Measurements from ENCODE around the gene PRKG1.

PRKG1 gene

DNA sequence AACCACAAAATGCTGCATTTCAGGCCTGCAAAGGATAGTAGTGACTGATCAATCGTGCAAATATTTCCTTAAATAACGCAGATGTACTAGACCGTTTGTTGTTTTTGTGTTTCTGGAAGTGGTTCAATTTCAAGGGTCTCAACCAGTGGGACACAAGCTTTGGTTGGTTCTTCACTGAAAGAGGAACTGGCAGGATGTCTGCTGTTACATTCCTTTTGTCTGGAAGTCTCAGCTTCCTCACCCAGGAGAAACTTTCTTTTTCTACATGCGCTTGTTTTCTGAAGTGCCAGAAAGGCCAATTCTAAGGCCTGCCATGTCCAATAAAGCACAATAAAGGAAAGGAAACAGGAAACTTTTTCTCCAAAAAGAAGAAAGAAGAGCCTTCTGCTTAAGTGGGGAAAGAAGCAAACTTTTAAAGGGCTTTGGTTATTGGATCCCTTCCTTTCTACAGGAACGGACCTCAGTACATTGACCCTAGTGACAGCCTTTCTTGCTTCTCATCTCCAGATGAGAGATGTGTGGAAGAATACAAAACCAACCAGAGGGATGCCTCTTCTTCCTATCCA lies 1243.9 kb downstream of the PRKG1 start:
- DNase-seq (ENCODE audit: low read depth): no peak

DNA sequence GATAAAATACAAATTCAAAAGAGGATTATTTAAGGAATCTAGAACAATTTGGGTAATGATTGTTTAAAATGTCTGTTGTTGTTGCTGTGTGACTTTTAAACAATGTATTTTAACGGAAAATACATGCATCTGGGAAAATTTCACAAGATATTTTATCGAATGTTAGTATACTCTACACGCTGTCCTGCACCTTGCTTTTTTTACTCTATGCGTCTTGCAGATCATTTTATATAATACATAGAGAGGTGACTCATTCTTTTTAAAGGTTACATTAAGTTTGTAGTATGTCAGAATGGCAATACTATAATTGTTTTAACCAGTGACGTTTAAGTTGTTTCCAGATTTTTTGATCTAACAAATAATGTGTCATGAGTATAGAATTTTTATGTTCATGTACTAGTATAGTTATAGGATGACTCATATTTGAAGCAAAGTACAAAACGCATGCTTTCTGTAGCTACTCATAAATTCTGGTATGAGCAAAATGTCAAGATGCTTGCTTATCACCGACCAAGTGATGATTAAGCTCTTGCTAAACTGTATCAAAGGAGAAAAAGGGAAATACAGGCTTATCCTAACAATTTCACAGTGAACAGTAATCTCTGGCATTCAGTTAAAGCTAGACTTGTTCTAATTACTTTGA lies 1244.7 kb downstream of the PRKG1 start:
- no peak for DNase-seq (ENCODE audit: low read depth)

DNA sequence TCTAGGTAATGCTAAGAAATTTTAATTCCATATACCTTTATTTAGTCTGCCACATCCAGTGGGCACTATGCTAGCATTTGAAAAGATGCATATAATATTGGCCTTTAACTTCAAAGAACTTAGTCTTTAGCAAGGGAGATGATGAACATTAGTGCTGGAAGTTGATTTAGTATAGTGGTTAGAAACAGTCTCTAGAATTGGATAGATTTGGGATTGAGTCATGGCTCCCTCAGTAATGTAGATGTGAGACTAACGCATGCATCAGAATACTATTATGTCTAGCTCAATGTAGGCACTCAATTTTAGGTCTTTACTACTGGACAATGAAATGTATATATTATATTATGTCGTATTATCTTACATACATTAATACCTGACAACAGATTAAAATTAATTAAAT lies 1245.6 kb downstream of the PRKG1 start:
- DNase-seq (ENCODE audit: low read depth): no peak

DNA sequence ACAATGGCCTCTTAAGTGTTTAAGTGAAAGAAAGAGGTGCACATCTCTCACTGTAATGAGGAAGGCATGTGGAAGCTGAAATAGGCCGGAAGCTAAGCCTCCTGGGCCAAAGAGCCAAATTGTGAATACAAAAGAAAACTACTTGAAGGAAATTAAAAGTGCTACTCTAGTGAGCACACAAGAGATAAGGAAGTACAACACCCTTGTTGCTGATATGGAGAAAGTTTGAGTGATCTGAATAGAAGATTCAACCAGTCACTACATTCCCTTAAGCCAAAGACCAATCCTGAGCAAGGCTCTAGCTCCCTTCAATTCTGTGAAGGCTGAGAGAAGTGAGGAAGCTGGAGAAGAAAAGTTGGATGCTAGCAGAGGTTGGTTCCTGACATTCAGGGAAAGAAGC lies 1248.0 kb downstream of the PRKG1 start:
- no peak for DNase-seq (ENCODE audit: low read depth)

DNA sequence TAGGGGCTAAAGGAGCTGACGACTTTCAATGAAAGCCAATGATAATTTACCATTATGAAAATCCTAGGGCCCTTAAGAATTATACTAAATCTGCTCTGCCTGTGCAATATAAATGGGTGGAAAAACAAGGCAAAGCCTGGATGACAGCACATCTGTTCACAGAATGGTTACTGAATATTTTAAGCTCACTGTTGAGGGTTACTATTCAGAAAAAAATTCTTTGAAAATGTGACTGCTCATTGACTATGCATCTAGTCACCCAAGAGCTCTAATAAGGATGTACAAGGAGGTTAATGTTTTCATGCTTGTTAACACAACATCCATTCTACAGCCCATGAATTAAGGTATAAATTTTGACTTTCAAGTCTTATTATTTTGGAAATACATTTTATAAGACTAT lies 1248.6 kb downstream of the PRKG1 start:
- DNase-seq (ENCODE audit: low read depth): no peak

DNA sequence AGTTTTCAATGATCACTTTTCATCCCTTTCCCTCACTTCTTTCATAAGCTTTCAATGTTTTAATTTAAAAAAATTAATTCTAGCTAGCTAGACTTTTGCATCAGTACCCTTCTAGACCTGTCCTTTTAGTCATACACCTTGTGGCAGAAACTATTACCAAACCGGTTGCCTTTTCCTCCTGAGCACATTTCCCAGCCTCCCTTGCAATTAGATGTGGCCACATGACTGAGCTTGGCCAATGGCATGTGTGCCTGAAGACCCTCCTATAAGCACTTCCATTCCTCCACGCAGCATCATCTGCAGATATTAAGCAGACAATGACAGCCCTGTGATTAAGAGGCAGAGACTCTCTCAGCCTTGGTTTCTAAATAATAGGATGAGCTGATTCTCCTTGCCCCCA lies 1252.1 kb downstream of the PRKG1 start:
- DNase-seq (ENCODE audit: low read depth): no peak

DNA sequence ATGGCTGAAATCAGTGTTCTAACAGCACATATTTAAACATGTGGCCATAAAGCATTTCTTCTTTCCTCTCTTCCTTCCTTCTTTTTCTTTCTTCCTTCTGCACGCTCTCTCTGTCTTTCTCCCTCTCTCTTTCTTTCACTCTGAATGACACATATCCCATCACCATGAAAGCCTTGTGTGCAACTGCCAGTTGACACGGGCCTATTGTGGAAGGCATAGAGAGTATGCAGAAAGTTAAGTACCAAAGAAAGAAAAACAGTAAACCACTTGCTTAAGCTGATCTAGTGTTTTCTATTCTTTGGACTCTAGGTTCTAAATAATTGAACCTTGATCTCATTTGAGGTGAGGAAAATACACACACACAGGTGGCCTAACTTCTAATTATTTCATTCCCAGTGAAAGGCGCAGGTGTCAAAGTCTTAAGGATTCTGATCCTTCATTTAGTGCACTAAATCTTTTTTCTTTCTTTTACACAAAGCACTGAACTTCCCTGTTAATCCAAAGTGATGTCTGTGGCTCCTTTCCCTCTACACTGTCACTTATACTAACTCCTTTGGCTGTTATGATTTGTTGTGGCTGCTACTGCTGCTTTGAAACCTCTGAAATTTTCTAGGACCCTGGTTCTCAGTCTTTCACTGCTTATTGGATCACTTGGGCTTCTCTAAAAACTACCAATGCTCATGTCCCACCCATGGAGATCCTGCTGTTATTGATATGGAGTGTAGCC lies 1257.5 kb downstream of the PRKG1 start:
- DNase-seq (ENCODE audit: low read depth): no peak

DNA sequence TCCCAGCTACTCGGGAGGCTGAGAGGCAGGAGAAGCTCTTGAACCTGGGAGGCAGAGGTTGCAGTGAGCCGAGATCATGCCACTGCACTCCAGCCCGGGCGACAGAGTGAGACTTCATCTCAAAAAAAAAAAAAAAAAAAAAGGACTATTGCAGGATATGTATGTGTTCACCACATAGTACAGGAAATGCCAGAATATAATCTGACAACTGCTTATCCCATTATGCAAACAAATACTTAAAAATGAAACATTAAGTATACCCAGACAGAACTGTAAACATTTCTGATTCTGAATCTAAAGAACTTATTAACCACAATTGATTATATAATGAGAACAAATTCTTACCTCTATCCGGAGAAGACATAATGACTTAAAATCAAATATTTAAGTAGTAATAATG lies 1258.5 kb downstream of the PRKG1 start:
- no peak for DNase-seq (ENCODE audit: low read depth)

DNA sequence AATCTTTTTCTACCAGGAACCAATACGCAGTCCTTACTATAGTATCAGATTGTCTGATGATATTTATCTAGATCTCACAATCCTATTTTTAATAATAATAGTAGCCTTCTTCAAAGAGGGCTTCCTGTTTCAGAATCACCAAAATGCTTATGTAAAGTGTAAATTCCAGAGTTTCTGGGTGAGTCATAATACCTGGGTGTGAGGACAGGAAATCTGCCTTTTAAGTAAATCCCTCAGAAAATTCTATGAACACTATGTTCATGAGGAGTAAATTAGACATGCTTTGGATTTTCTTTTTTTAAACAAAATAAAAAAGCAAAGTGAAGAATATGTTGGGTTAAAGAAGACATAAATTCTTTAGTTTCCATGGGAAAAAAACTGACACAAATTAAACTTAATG lies 1260.3 kb downstream of the PRKG1 start:
- no peak for DNase-seq (ENCODE audit: low read depth)

DNA sequence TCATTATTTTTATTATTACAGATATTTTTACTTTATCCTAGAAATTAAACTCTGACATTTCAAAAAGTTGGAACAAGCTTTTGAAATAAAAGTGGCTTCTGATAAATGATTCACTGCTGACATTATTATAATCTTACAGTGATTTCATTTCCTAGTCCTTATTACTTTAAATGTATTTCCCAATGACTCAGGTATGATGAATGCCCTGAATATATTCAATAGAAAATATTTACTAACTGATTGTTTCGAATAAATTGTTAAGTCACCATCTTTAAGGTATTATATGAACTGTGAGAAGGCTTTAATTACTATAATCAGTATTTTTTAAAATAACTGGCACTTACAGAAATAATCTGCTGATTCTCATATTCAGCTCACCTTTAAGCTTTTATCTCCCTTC lies 1261.4 kb downstream of the PRKG1 start:
- DNase-seq (ENCODE audit: low read depth): no peak

DNA sequence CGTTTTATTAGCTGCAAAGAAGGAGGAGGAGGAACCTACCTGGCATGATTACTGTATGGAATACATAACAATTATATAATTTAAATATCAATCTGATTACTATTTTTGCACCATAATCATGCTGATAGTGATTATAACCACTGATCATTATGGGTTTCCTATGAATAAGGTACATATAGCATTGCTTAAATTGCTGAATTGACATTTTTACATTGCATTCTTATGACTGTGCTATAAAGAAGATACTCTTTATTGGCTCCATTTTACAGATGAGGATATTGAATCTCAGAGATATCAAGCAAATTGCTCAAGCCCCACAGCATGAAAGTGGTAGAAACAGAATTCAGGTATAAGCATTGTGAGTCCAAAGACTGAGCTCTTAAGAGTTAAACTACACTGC lies 1262.9 kb downstream of the PRKG1 start:
- no peak for DNase-seq (ENCODE audit: low read depth)

DNA sequence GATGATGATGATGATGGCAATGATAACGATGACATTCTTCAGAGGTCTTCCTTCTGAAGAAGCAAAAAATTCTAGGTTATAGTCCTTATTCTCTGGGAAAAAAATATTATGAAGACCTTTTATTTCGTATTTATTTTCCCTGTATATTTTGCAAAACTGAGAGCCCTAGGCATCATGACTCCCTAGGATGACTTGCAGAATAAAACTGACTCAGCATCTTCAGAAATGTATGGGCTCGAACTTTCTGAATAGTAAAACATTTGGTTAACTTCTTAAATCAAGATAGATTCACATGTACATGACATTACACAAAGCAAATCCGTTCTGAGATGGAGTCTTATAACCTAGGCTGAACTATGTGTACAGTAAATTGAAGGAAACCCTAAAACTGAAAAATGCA lies 1269.2 kb downstream of the PRKG1 start:
- DNase-seq (ENCODE audit: low read depth): no peak

DNA sequence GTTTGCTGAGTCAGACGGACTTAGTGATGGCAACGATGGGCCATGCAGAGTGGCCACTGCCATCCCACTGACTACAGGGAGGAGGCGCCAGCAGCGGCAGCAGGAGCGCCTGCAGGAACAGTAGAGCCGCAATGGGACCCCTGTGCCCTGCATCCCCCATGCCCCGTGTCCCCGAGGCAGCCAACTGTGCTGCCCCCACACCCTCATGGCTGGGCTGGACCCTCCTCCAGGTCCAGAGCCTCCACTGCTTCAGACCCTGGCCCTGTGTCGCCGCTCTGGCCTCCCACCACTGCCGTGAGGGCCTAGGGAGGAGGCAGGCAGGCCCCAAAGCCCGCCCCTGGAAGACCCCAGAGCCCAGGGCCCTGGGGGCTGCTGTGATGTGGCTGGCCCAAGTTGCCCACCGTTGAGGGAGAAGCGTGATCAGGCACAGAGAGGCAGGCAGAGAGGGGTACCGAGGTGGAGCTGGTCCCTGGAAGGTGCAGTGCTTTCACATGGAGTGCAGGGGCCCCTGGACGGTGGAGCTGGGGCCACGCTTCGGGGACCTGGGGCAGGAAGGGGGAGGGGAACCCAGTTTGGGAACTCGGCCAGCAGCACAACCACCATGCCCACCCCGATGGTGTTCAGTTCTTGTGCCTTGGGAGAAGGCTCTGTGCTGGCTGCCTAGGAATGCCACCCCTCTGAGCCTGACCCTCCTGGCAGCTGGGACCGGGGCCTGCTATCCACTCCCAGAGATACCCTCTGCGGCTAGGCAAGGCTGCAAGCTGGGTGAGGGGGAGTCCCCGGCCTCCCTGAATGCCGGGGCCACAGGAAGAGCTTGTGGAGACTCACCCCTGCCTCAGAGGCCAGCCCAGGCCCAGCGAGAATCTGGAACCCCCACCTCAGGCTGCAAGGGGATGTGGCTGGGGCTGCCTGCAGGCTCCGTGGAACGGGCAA lies 1272.4 kb downstream of the PRKG1 start:
- DNase-seq (ENCODE audit: low read depth): no peak

DNA sequence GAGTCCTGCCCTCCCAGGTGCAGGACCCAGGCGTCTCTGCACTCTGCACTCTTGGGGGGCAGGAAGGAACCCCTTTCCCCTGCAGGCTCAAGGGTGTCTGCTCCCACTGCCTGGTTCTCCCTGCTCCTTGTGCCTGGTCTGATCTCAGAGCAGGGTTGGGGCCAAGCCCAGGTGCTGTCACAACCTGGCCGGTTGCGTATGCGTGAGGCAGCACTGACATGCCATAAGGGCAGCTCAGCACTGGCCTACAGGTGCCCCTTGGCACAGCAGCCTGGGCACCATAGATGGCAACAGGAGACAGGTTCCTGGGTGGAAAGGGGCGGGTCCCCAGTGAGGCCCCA lies 1273.0 kb downstream of the PRKG1 start:
- no peak for DNase-seq (ENCODE audit: low read depth)

Data from stimulated activated CD4-positive, alpha-beta T cell treated with anti-CD3 and anti-CD28 coated beads, Interleukin-2, amount 100 ng/mL, for 4 hours (primary cell).